OCI-LY7 (cell line): ENCODE measurements around the gene HEPACAM2. TPM values are rescaled to one million over a fixed set of nuclear protein-coding genes. Genes with fewer than 3 reads are reported as not detected.
A peak's percentile ranks its signal among the peaks of the same experiment; 100 is the strongest.

ENCODE experiments used
- BruUV-seq: library from RNA; stranded (reverse); fragments of 400-500 nt; replicated peaks from 2 replicates; lab custom pipeline; 2021; lab: Mats Ljungman, UMichigan
- CTCF ChIA-PET: fragments of 300-600 bp; sonication (Branson Sonifier 250); formaldehyde crosslinking; loops from one replicate; lab custom pipeline; 2022; ENCODE audit warnings: antibody characterized with exemption; ENCODE audit not compliant: unreplicated experiment; lab: Charles Lee
- POLR2A ChIA-PET: fragments of 300-600 bp; sonication (Branson Sonifier 250); formaldehyde crosslinking; loops from one replicate; lab custom pipeline; 2022; ENCODE audit warnings: antibody characterized with exemption; lab: Charles Lee
- DNase-seq: peaks from one replicate; pipeline ENCODE4 v3.0.0-alpha.2; 2015; ENCODE audit warnings: low spot score
- H2AFZ ChIP-seq: fragments of 200-600 bp; sonication (generic), shearing (Covaris generic); 2 replicates; pipeline ENCODE4 v1.6.1; 2014; ENCODE audit warnings: mild to moderate bottlenecking, antibody characterized with exemption, low read length, moderate library complexity
- H3K27ac ChIP-seq: fragments of 200-600 bp; sonication (generic); 2 replicates; pipeline ENCODE4 v1.5.1; 2014; ENCODE audit warnings: mixed run types, low read depth, mild to moderate bottlenecking, moderate library complexity, low read length, inconsistent platforms; ENCODE audit not compliant: poor library complexity, severe bottlenecking
- H3K36me3 ChIP-seq: fragments of 200-600 bp; sonication (generic); 2 replicates; pipeline ENCODE4 v1.6.1; 2014; ENCODE audit warnings: mild to moderate bottlenecking, antibody characterized with exemption, low read length, moderate library complexity, mixed read lengths; ENCODE audit not compliant: insufficient read depth
- H3K4me1 ChIP-seq: fragments of 200-600 bp; sonication (generic); 2 replicates; pipeline ENCODE4 v1.5.1; 2014; ENCODE audit warnings: mild to moderate bottlenecking, low read length; ENCODE audit not compliant: insufficient read depth, poor library complexity, severe bottlenecking
- H3K4me2 ChIP-seq: fragments of 200-600 bp; sonication (generic); 2 replicates; pipeline ENCODE4 v1.6.1; 2014; ENCODE audit warnings: mild to moderate bottlenecking, low read length
- H3K4me3 ChIP-seq: fragments of 200-600 bp; sonication (generic); 2 replicates; pipeline ENCODE4 v1.5.1; 2014; ENCODE audit warnings: mild to moderate bottlenecking, low read depth, low read length; ENCODE audit not compliant: poor library complexity, severe bottlenecking
- H3K79me2 ChIP-seq: fragments of 200-600 bp; sonication (generic); 2 replicates; pipeline ENCODE4 v1.6.1; 2016; ENCODE audit warnings: low read depth, mild to moderate bottlenecking, low read length, moderate library complexity, mixed read lengths; ENCODE audit not compliant: insufficient read depth
- H3K9me2 ChIP-seq: fragments of 200-600 bp; sonication (generic); 2 replicates; pipeline ENCODE4 v1.6.1; 2016; ENCODE audit warnings: mild to moderate bottlenecking, low read length, mixed read lengths; ENCODE audit not compliant: insufficient read depth
- H3K9me3 ChIP-seq: fragments of 200-600 bp; sonication (generic); 2 replicates; pipeline ENCODE4 v1.6.1; 2014; ENCODE audit warnings: mild to moderate bottlenecking, mixed run types, low read length, mixed read lengths
- H4K20me1 ChIP-seq: fragments of 200-600 bp; sonication (generic); 2 replicates; pipeline ENCODE4 v1.6.1; 2014; ENCODE audit warnings: mild to moderate bottlenecking, antibody characterized with exemption, low read length, moderate library complexity, mixed read lengths; ENCODE audit not compliant: insufficient read depth
- CTCF ChIP-seq: fragments of 200-600 bp; sonication (generic); conservative IDR thresholded peaks from 2 replicates; pipeline ENCODE4 v1.5.1; 2014; ENCODE audit warnings: mild to moderate bottlenecking, antibody characterized with exemption, low read length, moderate library complexity, mixed read lengths
- EZH2phosphoT487 ChIP-seq: fragments of 200-600 bp; sonication (generic); IDR thresholded peaks from 2 replicates; pipeline ENCODE4 v1.6.1; 2018; ENCODE audit warnings: low read depth, borderline replicate concordance, mild to moderate bottlenecking, mixed run types, antibody characterized with exemption, low read length, moderate library complexity, mixed read lengths
- intact Hi-C: fragments of 100-400 bp; cut with micrococcal nuclease; formaldehyde crosslinking; loops from one replicate; pipeline ENCODE4 v1.10.0; 2022; ENCODE audit not compliant: unreplicated experiment
- total RNA-seq, 2 experiments: library from RNA; depleted of rRNA in 1 of 2; stranded (reverse); fragments of >200 nt in 1 of 2; shearing (Covaris generic) in 1 of 2; gene quantifications; 2 replicates each; pipeline ENCODE4 v1.2.3, GENCODE V29; 2014 to 2022

The HEPACAM2 gene
- total RNA-seq, 2 experiments from 2014 or later: not detected

GRCh38 chr7:93231799-93232672 is 5.8 kb upstream of the HEPACAM2 start, which contains the start of gene VPS50:
TSS of gene VPS50 (plus strand) at chr7:93232366. CDS start at chr7:93232468, 102 bp downstream.
- H3K4me1 ChIP-seq: peaks cover 25% of the 10 kb centered on the region
- peak within 1 kb of the TSS; percentile 99 for H3K4me2 ChIP-seq
- BruUV-seq: TSS peak; percentile 95
- H3K27ac ChIP-seq: peak within 1 kb of the TSS; percentile 44
- peaks cover 21% of the 10 kb centered on the region for H3K79me2 ChIP-seq
- peak within 1 kb of the TSS; percentile 96 for H3K4me3 ChIP-seq
- no peaks in the 10 kb centered on the region for H3K9me3 ChIP-seq
- no peaks in the 10 kb centered on the region for H3K36me3 ChIP-seq
- POLR2A ChIA-PET: interaction anchor here (0.5 to 1.8 kb wide), 15 partner anchors 8 to 759 kb away, joined by 3 to 13 read pairs (median 4); partner anchors contain the start of gene SAMD9
- no peaks in the 10 kb centered on the region; the same call in 1 of the 2 replicates for H4K20me1 ChIP-seq
- CTCF ChIA-PET: interaction anchor here (0.6 to 0.7 kb wide), 2 partner anchors 14 to 85 kb away, joined by 3 read pairs; no protein-coding TSS in a partner anchor
- peak; percentile 95 for DNase-seq
- TF ChIP-seq CTCF (no peak), EZH2phosphoT487 (no peak)
- intact Hi-C loops: loop anchor here (2.0 to 10.0 kb wide), 4 partner anchors 145 to 703 kb away; partner anchors contain the start of genes CDK6, FAM133B, PEX1 and RBM48
- no peaks in the 10 kb centered on the region for H3K9me2 ChIP-seq
- H2AFZ ChIP-seq: peak within 1 kb of the TSS; percentile 92

- H3K9me3 ChIP-seq: no peaks in the 10 kb centered on the region
- peak overlapping the region; percentile 96 for H3K4me3 ChIP-seq
- H3K4me2 ChIP-seq: peak overlapping the region; percentile 94
- intact Hi-C loops: loop anchor here (5.0 to 10.0 kb wide), 3 partner anchors 146 to 636 kb away; partner anchors contain the start of genes CDK6 and FAM133B
- H3K36me3 ChIP-seq: no peaks in the 10 kb centered on the region
- ChIA-PET POLR2A (interaction anchor here (0.7 to 1.7 kb wide), 6 partner anchors 9 to 129 kb away, joined by 3 to 13 read pairs (median 3); no protein-coding TSS in a partner anchor), CTCF (no interaction called here)
- BruUV-seq: no TSS peak
- no peaks in the 10 kb centered on the region for H3K9me2 ChIP-seq
- no peak for DNase-seq
- peaks cover 25% of the 10 kb centered on the region for H3K4me1 ChIP-seq
- TF ChIP-seq EZH2phosphoT487 (no peak), CTCF (no peak)
- H2AFZ ChIP-seq: peak overlapping the region; percentile 92
- H3K27ac ChIP-seq: peak overlapping the region; percentile 44
- peaks cover 21% of the 10 kb centered on the region for H3K79me2 ChIP-seq
- no peaks in the 10 kb centered on the region for H4K20me1 ChIP-seq
Observed at GRCh38 chr7:93231259-93231658, 5.0 kb upstream of the HEPACAM2 start.
